Hematopoietic multipotent progenitor cell treated with erythropoietin and hydrocortisone succinate and interleukin-3 and kit ligand, for 17 days (in vitro differentiated cells): ENCODE measurements around the gene PLCB2.

ENCODE experiments used
- DNase-seq: peaks from one replicate; pipeline ENCODE4 v3.0.0-alpha.2; 2015; ENCODE audit warnings: low spot score

The PLCB2 gene, protein sequence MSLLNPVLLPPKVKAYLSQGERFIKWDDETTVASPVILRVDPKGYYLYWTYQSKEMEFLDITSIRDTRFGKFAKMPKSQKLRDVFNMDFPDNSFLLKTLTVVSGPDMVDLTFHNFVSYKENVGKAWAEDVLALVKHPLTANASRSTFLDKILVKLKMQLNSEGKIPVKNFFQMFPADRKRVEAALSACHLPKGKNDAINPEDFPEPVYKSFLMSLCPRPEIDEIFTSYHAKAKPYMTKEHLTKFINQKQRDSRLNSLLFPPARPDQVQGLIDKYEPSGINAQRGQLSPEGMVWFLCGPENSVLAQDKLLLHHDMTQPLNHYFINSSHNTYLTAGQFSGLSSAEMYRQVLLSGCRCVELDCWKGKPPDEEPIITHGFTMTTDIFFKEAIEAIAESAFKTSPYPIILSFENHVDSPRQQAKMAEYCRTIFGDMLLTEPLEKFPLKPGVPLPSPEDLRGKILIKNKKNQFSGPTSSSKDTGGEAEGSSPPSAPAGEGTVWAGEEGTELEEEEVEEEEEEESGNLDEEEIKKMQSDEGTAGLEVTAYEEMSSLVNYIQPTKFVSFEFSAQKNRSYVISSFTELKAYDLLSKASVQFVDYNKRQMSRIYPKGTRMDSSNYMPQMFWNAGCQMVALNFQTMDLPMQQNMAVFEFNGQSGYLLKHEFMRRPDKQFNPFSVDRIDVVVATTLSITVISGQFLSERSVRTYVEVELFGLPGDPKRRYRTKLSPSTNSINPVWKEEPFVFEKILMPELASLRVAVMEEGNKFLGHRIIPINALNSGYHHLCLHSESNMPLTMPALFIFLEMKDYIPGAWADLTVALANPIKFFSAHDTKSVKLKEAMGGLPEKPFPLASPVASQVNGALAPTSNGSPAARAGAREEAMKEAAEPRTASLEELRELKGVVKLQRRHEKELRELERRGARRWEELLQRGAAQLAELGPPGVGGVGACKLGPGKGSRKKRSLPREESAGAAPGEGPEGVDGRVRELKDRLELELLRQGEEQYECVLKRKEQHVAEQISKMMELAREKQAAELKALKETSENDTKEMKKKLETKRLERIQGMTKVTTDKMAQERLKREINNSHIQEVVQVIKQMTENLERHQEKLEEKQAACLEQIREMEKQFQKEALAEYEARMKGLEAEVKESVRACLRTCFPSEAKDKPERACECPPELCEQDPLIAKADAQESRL

DNA sequence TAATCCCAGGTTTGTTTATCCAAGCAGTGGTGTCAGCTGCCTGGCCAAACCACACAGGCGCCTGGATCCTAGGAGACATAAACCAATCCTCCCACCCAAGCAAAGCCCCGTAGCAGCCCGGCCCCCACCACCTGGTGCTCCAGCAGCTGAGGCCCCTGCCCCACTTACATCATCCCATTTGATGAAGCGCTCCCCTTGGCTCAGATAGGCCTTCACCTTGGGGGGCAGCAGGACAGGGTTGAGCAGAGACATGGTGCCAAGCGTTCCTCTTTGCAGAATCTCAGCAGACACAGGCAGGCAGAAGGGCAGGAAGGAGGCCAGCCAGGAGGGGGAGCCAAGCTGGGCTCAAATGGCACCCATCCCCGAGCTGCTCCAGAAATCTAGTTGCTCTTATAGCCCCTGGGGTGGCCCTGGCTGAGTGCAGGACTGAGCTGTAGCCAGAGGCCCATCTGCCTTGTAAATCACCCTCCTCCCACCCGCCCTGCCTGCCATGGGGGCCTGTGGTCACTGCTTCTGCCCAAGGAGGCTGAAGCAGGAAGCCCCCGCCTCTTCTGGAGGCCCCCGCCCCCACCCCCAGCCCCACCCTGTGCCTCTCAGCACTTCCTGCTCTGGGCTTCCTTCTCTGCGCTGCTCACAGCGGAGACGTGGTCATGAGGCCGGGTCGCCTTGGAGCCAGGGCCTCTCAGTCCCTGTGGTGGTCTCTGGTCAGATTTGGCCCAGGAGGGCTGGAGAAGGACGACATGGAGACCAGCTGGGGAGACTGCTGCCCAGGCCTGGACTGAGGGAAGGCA is at the start of gene PLCB2:
TSS of gene PLCB2 (minus strand) at position 515 of the 791 bp plus-strand sequence. CDS start at position 252, 263 bp downstream.
- no peak for DNase-seq

- DNase-seq: no peak
Measured at GRCh38 chr15:40357246-40357645, 49.5 kb upstream of the PLCB2 start.

- no peak for DNase-seq
Measured at GRCh38 chr15:40355976-40356585, 48.3 kb upstream of the PLCB2 start.

- DNase-seq: no peak
Measured at GRCh38 chr15:40354408-40355171, 46.9 kb upstream of the PLCB2 start.

GRCh38 chr15:40353697-40354096 is 46.0 kb upstream of the PLCB2 start:
- no peak for DNase-seq

- no peak for DNase-seq
Measured at GRCh38 chr15:40352281-40352901, 44.7 kb upstream of the PLCB2 start.

GRCh38 chr15:40349163-40349562 is 41.4 kb upstream of the PLCB2 start:
- no peak for DNase-seq

GRCh38 chr15:40348474-40348870 is 40.7 kb upstream of the PLCB2 start:
- DNase-seq: no peak

- DNase-seq: no peak
Measured at GRCh38 chr15:40347559-40348473, 40.1 kb upstream of the PLCB2 start.

- DNase-seq: no peak
Measured at GRCh38 chr15:40346579-40347558, 39.1 kb upstream of the PLCB2 start.

DNA sequence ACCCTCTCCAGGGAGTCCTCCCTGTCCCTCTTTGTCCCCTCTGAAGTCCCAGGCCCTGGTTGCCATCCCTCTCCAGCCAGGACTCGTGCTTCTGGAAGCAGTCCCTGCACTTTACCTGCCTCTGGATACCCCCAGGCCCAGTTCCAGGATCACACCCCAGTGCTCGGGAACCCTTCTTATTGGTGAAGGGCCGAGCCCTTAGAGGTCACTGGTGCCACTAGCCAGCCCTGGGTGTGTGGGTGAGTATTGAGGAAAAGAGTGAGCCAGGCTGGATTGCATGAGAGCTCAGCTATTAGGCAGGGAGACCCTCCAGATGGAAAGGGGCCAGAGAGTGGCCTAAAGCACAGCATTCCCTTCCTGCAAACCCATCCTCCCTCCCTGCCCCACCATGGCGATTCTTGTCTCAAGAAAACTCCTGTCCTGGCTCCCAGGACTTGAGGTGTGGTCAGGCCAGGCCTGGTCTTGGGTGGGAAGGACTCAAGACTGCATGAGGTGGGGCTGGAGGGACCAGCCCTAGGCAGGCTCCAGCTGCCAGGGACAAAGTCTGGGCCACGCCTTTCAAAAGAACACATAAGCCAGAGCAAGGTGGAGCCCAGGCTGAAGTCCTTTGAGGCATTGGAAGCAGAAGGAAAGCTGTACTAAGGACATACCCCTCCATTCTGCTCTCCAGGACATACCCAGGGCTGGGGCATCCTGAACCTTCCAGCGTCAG is 38.3 kb upstream of the PLCB2 start:
- no peak for DNase-seq

- DNase-seq: no peak
Measured at GRCh38 chr15:40345225-40345866, 37.6 kb upstream of the PLCB2 start.

GRCh38 chr15:40344631-40345120 is 36.9 kb upstream of the PLCB2 start:
- peak; percentile 65 for DNase-seq

DNA sequence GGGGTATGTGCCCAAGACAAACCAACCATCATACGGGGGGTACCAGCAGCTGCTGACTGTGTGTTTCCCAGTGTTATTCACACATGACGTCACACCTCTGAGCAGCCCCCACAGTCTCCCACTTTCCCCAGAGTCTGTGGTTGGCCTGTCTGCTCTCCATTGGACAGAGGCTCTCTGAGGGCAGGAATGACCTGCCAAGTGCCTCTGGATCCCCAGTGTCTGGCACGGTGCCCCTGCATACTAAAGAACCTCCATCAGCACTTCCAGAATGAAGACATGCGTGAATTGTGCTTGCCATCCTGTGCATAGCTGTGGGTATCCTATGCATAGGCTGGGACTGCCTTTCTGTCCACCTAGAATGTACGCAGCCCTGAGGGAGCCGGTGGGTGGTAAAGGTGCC is 36.5 kb upstream of the PLCB2 start:
- no peak for DNase-seq

DNA sequence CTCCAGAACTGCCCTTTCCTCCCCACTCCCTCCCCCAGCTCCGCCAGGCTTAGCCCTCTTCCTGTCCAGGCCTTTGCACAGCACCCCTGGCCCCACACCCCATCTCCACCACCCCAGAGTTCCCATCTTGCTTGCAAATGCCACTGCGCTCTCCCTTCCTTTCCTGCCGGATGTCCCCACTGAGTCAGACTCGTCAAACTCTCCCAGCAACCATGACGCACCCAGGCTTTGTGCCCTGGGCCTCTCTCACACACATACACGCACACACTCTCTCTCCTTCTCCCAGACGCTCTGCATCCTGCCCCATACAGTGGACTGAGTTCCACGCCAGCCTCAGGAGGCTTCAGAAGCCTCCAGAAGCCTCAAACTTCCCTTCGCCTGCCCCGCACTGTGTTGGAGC is 35.8 kb upstream of the PLCB2 start:
- DNase-seq: no peak
